CD4-positive, alpha-beta T cell treated with Interleukin-17A for 4 hours (primary cell): Measurements from ENCODE around the gene KRT38.
"Not testable (repeated sequence)": the region's sequence is repeated elsewhere in the genome, so short reads cannot be mapped to it uniquely, and the experiment has no call there.

ENCODE experiments used
- DNase-seq: peaks from one replicate; pipeline ENCODE4 v3.0.0-alpha.2; 2020; ENCODE audit warnings: mixed read lengths

KRT38 gene

DNA sequence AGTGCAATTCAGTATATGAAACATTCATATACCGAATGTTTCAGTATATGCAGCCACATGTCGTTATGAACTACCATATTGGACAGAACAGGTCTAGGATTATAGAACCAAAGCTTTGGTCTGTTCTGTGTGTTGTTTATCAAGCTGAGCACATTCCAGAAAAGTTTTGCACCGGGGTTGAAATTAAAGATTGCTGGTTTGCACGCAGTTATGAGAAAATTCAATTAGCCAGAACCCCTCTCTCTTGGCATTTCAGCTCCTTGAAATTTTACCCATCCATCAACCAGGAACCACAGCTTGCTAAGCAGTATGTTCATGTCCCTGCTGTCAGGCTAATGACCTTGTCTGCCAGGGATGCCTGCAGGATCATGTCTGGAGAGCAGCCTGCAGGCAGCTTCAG, 16.9 kb upstream of the KRT38 start:
- DNase-seq: no peak

DNA sequence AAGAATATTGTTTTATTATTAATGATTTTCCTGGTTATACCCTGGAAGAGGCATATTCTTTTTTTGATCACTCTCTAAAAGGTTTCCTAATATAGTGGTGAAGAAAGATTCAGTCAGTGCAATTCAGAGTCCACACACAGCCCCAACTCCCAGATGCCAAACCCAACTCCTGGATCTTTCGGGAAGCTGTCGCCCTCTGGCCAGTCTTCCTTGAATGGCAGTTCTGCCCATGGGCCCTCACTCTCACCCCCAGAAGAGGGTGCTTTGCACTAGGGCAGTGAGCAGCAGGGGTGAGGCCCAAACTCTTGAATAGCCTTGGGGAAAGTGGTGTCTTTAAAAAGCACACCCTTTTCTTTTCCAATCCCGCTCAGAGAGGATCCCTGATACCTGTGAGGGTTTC, 15.4 kb upstream of the KRT38 start:
- DNase-seq: no peak

DNA sequence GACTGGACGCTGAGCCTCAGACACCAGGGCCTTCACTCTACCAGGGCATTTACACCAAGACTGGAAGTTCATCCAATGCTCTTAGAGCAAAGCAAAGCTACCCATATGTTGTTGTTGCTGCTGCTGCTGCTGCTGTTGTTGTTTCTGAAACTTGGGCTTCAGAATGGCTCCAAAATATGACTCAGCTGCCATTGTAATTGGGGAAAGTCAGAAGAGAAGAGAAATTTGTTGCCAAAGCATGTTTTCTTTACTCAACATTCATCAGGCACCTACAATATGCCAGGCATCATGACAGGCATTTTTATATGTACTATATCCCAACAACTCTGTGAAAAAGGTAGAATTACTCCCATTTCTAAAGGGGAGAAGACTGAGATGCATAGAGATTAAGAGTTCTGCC, 14.5 kb upstream of the KRT38 start:
- DNase-seq: no peak

DNA sequence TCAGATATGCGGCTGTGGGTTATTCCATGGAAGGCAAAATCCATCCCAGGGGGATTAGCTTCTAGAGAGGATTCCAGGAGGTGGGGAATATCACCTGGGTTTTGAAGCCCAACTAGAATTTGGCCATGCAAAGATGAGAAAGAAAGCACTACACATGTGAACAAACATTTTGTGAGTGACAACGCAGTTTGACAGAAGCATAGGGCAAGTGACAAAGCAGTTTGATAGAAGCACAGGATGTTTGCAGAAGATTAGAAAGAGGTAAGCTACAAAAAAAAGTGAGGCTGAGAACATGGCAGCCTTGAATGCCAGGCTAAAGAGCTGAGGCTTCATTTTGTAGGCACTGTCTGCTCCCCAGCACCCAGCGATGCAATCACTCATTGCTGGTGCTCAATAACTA, 12.3 kb upstream of the KRT38 start:
- DNase-seq: no peak

DNA sequence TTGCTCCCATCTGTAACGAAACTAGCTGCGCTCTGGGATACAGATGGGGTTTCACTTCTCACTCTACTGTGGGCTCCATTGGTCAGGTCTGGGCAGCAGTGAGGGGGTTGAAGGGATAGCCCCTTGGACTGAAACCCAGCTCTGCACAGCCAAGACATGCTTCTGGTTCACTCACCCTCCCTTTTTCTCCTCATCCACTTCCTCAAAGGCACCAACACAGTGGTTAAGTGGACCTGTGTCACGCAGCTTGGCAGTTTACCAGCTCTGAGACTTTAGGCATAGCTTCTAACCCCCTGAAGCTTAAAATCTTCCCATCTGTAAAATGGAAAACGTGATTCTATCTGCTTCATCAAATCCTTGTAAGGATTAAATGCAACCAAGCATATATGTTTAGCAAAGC, 11.5 kb upstream of the KRT38 start:
- no peak for DNase-seq

DNA sequence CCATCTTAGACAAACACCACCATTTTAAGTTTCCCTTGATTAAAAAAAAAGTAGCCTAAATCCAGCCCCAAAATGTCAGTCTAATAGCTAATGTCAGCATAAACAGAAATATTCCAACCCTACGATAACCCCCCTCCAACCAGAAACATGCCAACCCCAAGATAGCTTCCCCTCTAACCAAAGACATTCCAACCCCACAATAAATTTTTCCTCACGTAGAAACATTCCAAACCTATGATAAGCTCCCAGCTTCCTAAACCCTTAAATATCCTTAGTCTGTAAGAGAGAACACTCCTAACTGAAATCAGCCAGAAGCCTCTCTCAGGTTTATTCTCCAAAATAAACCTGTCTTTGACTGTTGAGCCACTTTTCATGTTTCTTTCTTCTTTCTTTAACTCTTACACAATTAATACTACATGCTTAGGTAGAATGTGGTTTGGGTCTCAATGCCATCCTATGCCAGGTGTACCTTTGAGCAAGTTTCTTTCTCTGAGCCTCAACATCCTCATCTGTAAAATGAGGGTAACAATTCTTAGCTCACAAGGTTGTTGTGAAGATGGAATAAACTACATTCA, 10.5 kb upstream of the KRT38 start:
- DNase-seq: no peak

DNA sequence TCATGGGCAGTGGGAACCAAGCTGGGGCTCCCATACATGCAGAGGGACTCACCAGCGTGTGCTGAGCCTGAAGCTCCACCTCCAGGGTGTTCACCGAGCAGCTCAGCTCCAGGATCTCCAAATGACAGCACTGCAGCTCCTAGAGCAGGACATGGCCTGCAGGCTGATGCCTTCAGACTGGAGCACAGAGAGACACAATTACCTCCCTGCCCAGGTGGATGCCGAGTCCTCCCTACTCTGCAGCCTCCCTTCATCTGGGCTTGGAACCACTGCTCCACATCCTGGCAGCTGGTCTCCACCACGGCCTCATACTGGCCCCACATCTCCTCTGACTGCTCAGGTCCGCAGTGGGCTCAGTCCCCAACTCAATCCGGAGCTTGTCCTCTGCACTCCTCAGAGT, 8.2 kb upstream of the KRT38 start:
- no peak for DNase-seq

DNA sequence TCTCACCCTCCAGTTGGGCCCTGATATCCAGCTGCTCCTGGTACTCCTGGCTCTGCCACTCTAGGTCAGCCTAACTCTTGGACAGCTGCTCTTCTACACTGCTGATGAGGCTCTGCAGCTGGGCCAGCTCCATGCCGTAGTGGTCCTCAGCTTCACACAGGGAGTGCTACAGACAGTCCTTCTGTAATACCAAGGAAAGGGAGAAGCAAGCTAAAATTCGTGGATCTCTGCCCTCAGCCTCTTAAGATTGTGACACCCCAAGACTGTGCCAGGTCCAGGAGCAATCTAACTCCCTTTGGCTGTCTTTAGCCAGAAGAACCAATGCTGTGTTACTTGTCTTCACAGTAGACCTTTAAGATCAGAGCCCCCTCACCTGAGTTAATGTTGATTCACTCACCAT, 7.7 kb upstream of the KRT38 start:
- DNase-seq: no peak

DNA sequence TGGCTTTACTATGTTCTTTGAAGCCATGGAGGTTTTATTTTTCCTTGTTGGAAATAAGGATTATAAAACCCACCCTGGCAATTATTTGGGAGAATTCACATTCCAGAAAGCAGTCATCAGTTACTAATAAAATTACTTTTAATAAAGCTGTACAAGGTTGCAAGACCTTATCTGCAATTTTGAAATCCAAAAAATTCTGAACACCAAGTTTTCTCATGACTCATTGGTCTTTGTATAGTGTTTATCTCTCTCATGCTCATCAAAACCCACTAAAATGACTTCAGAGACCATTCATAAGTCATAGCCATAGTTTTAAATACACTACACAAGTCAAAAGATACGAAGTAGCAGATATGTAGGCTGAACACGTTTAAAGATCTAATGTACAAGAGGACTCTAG, 6.0 kb upstream of the KRT38 start:
- DNase-seq: no peak

DNA sequence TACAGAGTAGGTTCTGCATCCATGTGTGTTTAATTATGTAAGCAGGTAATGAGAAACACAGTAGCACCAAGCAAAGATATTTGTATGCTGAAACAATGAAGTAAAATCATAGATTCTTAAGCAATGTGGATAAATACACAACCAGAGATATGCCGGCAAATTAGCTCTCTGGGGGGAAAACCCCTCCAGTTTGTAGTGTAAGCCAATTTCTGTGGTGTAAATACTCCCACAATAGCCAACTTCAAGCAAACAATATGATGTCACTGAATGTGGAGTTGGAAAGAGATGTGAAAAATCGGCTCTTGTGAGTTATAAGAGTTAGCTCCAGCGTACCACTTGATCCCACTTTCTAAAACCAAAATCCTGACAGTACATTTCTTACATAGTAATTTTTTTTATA, 3.9 kb upstream of the KRT38 start:
- DNase-seq: no peak

DNA sequence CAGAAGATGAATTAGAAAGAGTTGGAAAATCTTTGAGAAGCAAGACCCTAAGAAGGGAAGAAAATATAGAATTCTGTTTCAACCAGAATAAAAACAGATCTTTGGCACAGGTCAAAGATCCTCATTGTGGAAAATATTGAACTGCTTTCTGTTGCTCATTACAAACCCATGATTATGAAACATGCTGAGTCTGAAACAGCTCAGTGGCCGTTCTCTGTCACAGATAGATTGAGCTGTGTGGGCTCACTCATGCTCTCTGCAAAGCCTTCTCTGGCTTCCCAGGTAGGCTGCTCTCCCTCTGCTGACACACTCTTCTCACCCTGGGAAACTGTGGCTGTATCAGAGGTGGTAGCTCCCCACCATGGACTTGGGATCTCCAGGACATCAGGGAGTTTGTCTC, 3.4 kb upstream of the KRT38 start:
- no peak for DNase-seq

DNA sequence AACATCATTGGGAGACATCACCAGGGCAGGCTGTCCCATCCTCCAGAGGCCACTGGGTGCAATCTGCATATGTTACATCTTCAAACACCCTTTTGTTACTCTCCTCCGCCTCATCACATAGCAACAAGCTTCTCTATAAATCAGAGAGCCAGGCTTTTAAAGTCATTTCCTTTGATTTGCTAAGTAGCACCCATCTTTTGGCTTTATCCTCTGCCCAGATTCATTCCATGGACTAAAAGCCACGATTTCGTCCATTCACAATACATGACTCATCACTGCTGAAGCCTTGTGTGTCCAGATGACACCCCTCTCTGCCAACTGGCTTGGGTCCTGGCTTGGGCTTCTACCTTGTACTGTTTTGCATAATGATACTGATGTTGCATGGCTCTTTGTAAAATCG, 2.0 kb upstream of the KRT38 start:
- no peak for DNase-seq

DNA sequence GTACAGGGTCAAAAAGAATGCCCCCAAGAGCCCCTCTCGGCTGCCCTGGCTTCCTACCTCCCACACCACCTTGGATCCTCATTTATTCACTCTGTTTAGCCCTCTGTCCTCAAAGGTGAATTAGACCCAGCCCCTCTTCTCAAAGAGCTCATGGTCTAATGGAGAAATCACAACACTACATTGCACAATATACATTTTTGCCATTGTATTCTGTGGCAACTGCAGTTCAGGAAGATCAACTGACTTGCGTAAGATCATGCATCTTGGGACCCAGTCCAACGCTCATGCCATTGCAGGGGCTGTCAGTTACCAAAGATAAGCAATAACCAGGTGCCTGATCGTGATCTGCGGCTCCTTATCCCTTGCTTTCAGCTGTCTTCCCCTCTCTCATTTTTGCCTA, 1.4 kb downstream of the KRT38 start:
- no peak for DNase-seq

DNA sequence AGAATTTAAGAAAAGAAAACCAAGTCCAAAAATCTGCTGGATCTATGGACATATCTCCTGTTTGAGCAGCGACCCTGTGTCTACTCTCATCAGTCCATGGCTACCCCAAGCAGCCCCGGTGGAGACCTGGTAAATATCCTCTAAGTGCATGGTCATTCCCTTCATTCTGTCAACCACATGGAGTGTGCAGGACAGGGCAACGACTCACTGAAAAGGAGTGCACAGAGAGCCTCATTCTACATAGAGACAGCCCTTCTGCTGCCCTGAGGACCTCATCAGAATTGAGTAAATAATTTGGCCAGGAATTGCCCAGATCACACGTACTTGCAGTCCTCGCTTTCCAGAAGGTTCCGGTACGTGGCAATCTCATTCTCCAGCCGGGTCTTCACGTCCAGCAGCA, 3.0 kb downstream of the KRT38 start:
- no peak for DNase-seq

DNA sequence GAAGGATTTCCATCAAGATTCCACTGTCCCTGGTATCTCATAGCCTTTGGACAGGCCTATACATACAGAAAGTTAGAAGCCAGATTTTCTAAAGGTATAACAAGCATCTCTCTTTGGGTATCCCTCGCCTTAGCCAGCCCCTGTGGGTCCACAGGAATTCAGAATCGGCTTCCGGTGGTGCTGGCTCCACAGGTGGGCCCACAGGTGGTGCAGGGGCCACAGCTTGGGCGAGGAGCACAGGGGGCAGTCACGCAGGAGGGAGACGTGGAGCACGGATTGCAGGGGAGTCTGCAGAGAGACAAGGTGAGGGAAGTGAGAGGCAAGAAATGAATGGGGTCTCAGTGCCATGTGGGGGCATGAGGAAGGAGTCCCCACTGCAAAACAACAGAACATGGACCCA, 3.5 kb downstream of the KRT38 start:
- DNase-seq: no peak

DNA sequence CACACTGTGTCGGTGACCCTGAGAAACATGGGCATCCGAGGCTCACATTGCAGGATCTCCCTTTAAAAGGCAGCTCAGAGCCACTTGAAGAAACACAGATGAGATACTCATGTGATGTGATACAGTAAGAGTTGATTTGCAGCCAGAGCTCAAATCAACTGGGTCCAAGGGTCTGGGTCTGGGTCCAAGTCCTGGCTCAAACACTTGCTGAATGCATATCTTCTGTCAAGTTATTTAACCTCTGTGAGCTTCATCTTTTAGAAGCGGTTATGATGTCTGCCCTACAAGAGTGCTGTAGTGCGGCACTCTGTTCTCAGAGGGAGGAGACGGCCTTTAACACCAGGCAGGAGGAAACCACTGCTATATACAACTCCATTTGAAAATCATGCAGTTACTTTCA, 6.4 kb downstream of the KRT38 start:
- no peak for DNase-seq

DNA sequence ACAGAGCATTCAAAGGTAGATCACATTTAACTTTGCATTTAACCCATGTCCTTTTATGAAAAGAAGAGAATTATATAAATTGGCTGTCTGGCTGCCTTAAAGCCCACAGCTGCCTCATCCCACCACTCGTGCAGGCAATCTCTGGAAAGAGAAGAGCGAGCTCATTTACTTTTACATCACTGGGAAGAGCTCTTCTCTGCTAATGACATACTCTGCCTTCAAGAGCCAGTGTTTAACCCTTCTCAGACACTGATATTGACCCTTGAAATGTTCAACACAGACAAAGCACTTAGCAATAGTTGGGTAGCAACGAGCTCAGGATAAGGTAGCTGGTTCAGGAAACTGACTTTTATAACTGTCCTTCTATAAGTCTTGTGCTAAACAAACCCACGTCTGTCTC, 6.8 kb downstream of the KRT38 start:
- no peak for DNase-seq

DNA sequence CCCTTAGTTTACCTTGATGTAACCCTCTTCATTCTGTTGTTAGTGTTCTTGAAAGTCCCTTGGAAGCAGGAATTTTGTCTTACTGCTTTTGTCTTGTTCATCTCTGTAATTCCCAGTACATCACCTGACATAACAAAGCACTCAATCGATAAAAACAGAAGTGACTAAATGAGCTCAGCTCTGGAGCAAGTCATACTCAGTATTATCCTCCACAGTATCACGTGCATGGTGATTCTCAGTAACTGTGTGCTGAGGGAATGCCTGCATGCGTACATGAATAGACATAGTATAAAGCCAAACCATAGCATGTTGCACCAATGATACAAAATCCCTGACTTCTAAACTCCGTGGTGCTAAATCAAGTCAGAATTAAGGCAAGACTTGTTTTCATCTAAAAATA, 7.2 kb downstream of the KRT38 start:
- DNase-seq: no peak

DNA sequence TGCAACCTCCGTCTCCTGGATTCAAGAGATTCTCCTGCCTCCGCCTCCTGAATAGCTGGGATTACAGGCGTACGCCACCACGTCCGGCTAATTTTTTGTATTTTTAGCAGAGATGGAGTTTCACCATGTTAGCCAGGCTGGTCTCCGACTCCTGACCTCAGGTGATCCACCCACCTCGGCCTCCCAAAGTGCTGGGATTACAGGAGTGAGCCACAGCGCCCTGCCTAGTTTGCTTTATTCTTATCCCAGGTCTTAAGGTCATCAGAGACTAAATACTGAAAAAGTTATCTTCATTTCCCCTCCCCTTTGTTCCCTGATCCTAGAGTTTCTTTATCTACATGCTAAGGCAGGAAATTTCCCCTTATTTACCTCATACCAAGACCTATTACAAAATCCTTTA, 10.4 kb downstream of the KRT38 start:
- DNase-seq: not testable (repeated sequence)

DNA sequence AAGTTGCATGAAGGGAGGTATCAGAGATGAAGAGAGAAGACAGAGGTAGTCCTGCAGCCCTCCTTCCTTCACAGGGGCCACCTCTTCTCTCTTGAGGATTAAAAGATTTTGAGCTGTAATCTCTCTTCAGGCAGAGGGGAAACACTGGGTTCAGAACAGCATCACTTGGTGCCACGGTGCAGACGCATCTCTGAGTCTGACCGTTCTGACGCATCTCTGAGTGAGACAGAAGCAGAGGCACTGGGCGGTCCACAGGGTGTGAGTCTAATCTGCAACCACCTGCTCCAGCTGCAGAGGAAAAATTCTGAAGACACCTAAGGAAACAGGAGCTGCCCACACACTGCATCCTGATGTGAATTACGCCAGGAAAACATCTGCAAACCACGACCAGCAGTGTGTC, 11.1 kb downstream of the KRT38 start:
- DNase-seq: no peak

DNA sequence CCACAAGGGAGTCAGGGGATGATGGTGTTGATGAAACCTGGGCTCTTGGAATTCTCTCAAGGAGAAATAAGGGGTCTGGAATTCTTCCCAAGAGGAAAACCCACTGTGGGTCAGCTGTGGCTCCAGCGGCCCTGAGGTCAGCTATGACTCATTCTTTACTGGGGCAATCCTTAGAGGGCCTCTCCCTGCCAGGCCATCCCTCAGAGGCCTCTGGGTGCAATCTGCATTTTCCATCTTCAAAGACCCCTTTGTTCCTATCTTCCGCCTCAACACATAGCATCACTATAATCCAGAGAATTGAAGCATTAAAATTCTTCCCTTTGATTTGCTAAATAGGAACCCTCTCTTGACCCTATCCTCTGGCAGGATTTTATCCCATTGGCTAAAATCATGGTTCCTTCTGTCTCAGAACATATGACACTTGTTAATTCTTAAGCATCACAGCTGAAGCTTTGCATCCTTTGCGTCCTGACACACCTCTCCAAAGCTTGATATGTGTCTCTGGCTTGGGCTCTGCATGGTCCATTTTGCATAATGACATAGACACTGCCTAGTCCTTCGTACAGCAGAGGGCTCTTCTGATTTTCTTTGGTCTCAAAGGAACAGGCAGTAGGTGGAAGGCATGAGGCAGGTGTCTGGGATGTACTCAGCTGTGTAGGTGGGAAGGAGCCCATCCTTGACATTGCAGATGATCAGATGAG, 12.0 kb downstream of the KRT38 start:
- DNase-seq: no peak

DNA sequence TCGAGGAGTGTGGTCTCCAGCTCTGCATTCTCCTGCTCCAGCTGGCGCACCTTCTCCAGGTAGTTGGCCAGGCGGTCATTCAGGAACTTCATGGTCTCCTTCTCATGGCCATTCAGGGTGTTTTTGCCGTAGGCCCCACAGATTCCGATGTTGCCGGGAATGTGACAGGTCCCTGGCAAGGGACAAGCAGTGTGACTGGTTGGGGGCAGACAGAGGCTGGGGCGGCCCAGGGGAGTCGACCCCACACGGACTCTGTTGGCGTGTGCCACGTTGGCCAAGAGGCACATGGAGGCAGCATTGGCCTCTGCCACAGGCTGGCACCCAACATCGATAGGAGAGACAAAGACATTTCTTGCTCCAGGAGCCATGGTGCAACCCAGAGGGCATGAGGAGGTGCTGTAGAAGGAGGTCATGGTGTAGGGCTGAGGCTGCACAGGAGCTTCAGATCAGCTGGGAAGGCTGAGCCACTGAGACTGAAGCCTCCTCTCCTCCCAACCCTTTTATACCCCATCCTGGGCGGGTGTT, 16.6 kb downstream of the KRT38 start, which contains the start of gene KRT37:
KRT37 (minus strand) TSS at position 475 of the 525 bp plus-strand sequence; CDS start at position 413, 62 bp downstream.
- no peak for DNase-seq

DNA sequence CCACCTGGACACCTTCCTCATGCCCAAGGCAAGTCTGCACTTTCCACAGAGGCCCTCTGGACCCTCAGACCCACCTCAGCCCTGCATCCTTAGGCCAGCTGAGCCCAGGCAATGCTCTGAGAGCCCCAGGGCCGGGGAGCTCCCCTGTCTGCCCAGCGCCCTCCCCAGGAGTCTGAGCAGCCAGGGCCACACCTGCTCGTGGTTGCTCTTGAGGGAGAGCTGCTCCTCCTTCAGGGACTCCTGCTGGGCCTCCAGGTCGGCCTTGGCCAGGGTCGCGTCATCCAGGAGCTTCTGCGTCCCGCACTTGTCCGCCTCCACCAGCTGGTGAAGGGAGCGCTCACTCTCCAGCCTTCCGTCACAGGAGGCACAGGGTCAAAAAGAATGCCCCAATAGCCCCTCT, 18.2 kb downstream of the KRT38 start:
- DNase-seq: not testable (repeated sequence)

DNA sequence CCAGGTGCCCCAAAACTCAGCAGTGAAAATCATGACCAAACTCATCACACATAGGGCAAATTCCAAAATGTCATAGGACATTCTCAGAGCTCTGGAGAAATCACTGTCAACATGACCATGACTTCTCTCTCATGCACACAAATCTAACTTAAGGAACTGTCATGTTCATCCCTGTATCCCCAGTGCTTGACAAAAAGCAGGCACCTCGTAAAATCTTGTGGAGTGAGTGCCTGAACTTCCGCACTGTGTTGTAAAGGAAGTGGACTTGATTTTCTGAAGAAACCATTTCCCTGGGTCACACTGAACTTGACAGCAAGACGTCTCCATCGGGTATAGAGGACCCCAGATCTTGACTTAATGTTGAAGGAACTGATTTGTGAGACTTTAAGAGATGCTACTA, 19.2 kb downstream of the KRT38 start:
- DNase-seq: no peak

DNA sequence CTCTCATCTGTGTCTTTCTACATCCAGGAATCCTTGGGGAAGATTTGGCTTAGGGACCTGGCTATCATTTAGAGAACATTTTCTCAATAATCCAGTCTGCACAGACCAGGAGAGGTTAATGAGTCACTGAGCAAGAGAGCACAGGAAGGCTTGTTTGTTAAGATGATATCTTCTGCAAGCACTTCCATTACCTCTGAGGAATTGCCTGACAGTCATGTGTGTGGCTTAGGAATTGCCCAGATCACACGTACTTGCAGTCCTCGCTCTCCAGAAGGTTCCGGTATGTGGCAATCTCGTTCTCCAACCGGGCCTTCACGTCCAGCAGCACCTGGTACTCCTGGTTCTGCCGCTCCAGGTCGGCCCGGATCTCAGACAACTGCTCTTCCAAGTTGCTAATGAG, 19.7 kb downstream of the KRT38 start:
- no peak for DNase-seq
